NCI-H2196 (cell line): ENCODE results near the gene FCGR2B.
"Not testable (repeated sequence)": the region's sequence is repeated elsewhere in the genome, so short reads cannot be mapped to it uniquely, and the experiment has no call there.

ENCODE experiments used
- DNase-seq: peaks from one replicate; lab custom pipeline; 2025; ENCODE audit not compliant: unreplicated experiment; lab: John Stamatoyannopoulos, UW

Gene FCGR2B

GRCh38 chr1:161705537-161705936 is 42.6 kb downstream of the FCGR2B start:
- no peak for DNase-seq

- no peak for DNase-seq
These were observed 43.2 kb downstream of the FCGR2B start for GRCh38 chr1:161706113-161706481.

GRCh38 chr1:161706482-161707347 is 43.8 kb downstream of the FCGR2B start, which contains the start of gene FCRLA:
Gene FCRLA (plus strand): TSS chr1:161707229. CDS start chr1:161707265, 36 bp downstream.
- no peak for DNase-seq

GRCh38 chr1:161707503-161707902 is 44.6 kb downstream of the FCGR2B start:
- no peak for DNase-seq

- no peak for DNase-seq
These were observed 46.4 kb downstream of the FCGR2B start for GRCh38 chr1:161709373-161709772.

- no peak for DNase-seq
These were observed 47.6 kb downstream of the FCGR2B start for GRCh38 chr1:161710560-161710959.

GRCh38 chr1:161718559-161719324 is 55.8 kb downstream of the FCGR2B start:
- DNase-seq = no peak

- no peak for DNase-seq
These were observed 56.3 kb downstream of the FCGR2B start for GRCh38 chr1:161719325-161719611.

- DNase-seq = no peak
These were observed 57.5 kb downstream of the FCGR2B start for GRCh38 chr1:161720422-161720821.

- DNase-seq = no peak
These were observed 58.2 kb downstream of the FCGR2B start, which contains the start of gene FCRLB for GRCh38 chr1:161720956-161721737. Gene FCRLB (plus strand): TSS chr1:161721544. CDS start chr1:161722673, 1,129 bp downstream.

GRCh38 chr1:161721738-161722343 is 58.9 kb downstream of the FCGR2B start:
- DNase-seq = no peak

- DNase-seq = no peak
These were observed 59.5 kb downstream of the FCGR2B start for GRCh38 chr1:161722406-161722805.

- DNase-seq = no peak
These were observed 60.7 kb downstream of the FCGR2B start for GRCh38 chr1:161723459-161724141.

- not testable (repeated sequence) for DNase-seq
These were observed 62.4 kb downstream of the FCGR2B start for GRCh38 chr1:161725258-161725907.

GRCh38 chr1:161725908-161726472 is 63.0 kb downstream of the FCGR2B start:
- DNase-seq = peak; percentile 32

- peak; percentile 32 for DNase-seq
These were observed 63.7 kb downstream of the FCGR2B start for GRCh38 chr1:161726473-161727255.

- no peak for DNase-seq
These were observed 64.4 kb downstream of the FCGR2B start for GRCh38 chr1:161727256-161727924.
